ENCODE data around the gene AK9.

The AK9 gene

DNA sequence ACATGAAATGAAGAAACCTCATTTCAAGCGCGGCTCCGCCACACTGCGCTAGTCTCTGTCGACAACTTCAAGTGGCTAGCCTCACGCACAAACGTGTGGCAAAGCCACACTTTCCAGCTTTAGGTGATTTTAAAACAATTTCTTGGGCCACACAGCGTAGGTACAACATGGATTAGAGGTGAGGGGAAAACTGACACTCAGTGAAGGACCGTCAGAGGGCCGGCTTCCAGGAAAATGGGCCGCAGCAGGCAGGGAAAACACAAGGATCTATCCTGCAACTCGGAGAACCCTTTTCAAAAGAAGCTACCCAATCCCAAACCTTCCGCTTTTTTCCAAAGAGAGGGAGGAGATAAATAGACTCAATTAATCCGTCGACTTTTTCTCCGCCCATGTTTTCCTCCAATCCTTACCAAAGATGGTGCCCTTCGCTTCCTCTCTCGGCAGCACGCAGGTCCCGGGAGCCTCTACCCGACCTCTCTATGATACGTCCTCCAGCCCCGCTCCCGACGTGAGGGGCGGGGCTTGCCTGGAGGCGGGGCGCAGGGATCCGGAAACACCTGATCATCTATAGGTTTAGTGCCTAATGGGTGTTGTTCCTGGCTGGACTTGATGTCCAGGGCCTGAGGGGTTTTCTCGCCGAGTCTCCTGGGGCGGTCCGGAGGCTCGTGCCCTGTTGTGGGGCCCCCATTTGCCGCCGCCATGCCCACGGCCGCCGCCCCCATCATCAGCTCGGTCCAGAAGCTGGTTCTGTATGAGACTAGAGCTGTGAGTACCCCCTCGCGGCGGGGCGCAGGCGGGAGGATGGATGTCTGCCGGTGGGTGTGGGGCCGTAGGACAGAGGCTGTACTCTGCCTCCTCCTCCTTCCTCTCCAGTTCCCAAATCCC is at the start of gene AK9, which contains the start of gene FIG4:
Gene AK9 (minus strand): TSS at position 466 of the 885 bp plus-strand sequence. CDS start 15,457 bp downstream, outside the sequence.
Gene FIG4 (plus strand): TSS at position 560 of the 885 bp plus-strand sequence. CDS start 140 bp downstream, at position 700.
- Mint-ChIP-seq H3K4me1 (peaks cover 20% of the 10 kb centered on the region), H3K27me3 (ENCODE audit: low read depth, poor library complexity) (peaks cover 40% of the 10 kb centered on the region), H3K27ac (peak within 1 kb of the TSS; percentile 80), H3K9me3 (no peaks in the 10 kb centered on the region), H3K4me3 (peak within 1 kb of the TSS; percentile 96), H3K36me3 (ENCODE audit: low read depth) (peaks cover 8% of the 10 kb centered on the region)
- DNase-seq = peak; percentile 93
- TF ChIP-seq, protein P1, sequence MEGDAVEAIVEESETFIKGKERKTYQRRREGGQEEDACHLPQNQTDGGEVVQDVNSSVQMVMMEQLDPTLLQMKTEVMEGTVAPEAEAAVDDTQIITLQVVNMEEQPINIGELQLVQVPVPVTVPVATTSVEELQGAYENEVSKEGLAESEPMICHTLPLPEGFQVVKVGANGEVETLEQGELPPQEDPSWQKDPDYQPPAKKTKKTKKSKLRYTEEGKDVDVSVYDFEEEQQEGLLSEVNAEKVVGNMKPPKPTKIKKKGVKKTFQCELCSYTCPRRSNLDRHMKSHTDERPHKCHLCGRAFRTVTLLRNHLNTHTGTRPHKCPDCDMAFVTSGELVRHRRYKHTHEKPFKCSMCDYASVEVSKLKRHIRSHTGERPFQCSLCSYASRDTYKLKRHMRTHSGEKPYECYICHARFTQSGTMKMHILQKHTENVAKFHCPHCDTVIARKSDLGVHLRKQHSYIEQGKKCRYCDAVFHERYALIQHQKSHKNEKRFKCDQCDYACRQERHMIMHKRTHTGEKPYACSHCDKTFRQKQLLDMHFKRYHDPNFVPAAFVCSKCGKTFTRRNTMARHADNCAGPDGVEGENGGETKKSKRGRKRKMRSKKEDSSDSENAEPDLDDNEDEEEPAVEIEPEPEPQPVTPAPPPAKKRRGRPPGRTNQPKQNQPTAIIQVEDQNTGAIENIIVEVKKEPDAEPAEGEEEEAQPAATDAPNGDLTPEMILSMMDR (IDR thresholded peaks at IDR 0.05) = no peak

DNA sequence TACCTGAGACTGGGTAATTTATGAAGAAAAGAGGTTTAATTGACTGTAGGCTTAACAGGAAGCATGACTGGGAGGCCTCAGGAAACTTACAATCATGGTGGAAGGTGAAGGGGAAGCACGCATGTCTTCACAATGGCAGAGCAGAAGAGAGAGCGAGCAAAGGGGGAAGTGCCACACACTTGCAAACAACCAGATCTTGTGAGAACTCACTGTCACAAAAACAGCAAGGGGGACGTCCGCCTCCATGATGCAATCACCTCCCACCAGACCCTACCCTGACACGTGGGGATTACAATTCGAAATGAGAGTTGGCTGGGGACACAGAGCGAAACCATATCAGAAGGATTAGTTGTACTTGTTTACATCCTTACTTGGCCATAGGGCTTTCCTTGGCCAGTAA is 49.8 kb upstream of the AK9 start:
- peaks cover 30% of the 10 kb centered on the region for H3K36me3 Mint-ChIP-seq (ENCODE audit: low read depth)
- no peaks in the 10 kb centered on the region for H3K27me3 Mint-ChIP-seq (ENCODE audit: low read depth, poor library complexity)
- peak overlapping the region; percentile 39 for H3K27ac Mint-ChIP-seq
- no peak for DNase-seq
- H3K9me3 Mint-ChIP-seq = no peaks in the 10 kb centered on the region
- H3K4me1 Mint-ChIP-seq = peaks cover 23% of the 10 kb centered on the region
- no peak overlapping the region for H3K4me3 Mint-ChIP-seq
- TF ChIP-seq, protein P1 (IDR thresholded peaks at IDR 0.05) = no peak

- peaks cover 25% of the 10 kb centered on the region for H3K36me3 Mint-ChIP-seq (ENCODE audit: low read depth)
- peaks cover 25% of the 10 kb centered on the region for H3K4me1 Mint-ChIP-seq
- no peak overlapping the region for H3K4me3 Mint-ChIP-seq
- H3K9me3 Mint-ChIP-seq = no peaks in the 10 kb centered on the region
- no peak for DNase-seq
- H3K27ac Mint-ChIP-seq = no peak overlapping the region
- TF ChIP-seq, protein P1 (IDR thresholded peaks at IDR 0.05) = no peak
- H3K27me3 Mint-ChIP-seq (ENCODE audit: low read depth, poor library complexity) = no peaks in the 10 kb centered on the region
Observed at GRCh38 chr6:109739686-109740085, 48.7 kb upstream of the AK9 start.

GRCh38 chr6:109738667-109739066 is 47.7 kb upstream of the AK9 start:
- peaks cover 25% of the 10 kb centered on the region for H3K4me1 Mint-ChIP-seq

GRCh38 chr6:109738255-109738654 is 47.3 kb upstream of the AK9 start:
- Mint-ChIP-seq H3K27me3 (ENCODE audit: low read depth, poor library complexity) (no peaks in the 10 kb centered on the region), H3K4me3 (no peak overlapping the region), H3K4me1 (peaks cover 25% of the 10 kb centered on the region), H3K27ac (no peak overlapping the region), H3K9me3 (no peaks in the 10 kb centered on the region), H3K36me3 (ENCODE audit: low read depth) (peaks cover 18% of the 10 kb centered on the region)
- TF ChIP-seq, protein P1 (IDR thresholded peaks at IDR 0.05) = no peak
- no peak for DNase-seq

More at GRCh38 chr6:109738667-109739066, 47.7 kb upstream of the AK9 start:
- Mint-ChIP-seq H3K27me3 (ENCODE audit: low read depth, poor library complexity) (no peaks in the 10 kb centered on the region), H3K9me3 (no peaks in the 10 kb centered on the region), H3K36me3 (ENCODE audit: low read depth) (peaks cover 19% of the 10 kb centered on the region), H3K27ac (no peak overlapping the region), H3K4me3 (no peak overlapping the region)
- TF ChIP-seq, protein P1 (IDR thresholded peaks at IDR 0.05) = no peak
- no peak for DNase-seq
